Mesothelial cell of epicardium (in vitro differentiated cells): ENCODE measurements around the gene DLL4. TPM values are rescaled to one million over a fixed set of nuclear protein-coding genes. Genes with fewer than 3 reads are reported as not detected.
"Not testable (repeated sequence)": the region's sequence is repeated elsewhere in the genome, so short reads cannot be mapped to it uniquely, and the experiment has no call there.

Source experiments
- DNase-seq, 2 experiments: peaks; one replicate each; pipeline ENCODE4 v3.0.0; 2021; ENCODE audit warnings: low spot score in 2 of 2; ENCODE audit not compliant: unreplicated experiment in 2 of 2
- H3K27ac Mint-ChIP-seq: 2 replicates; pipeline ENCODE4 v1.8.0; 2021; ENCODE audit warnings: mixed read lengths
- H3K27me3 Mint-ChIP-seq: 2 replicates; pipeline ENCODE4 v1.8.0; 2021; ENCODE audit warnings: low read depth, mixed read lengths
- H3K36me3 Mint-ChIP-seq: 2 replicates; pipeline ENCODE4 v1.8.0; 2021; ENCODE audit warnings: mixed read lengths
- H3K4me1 Mint-ChIP-seq: 2 replicates; pipeline ENCODE4 v1.8.0; 2021; ENCODE audit warnings: mixed read lengths
- H3K4me3 Mint-ChIP-seq: 2 replicates; pipeline ENCODE4 v1.8.0; 2021; ENCODE audit warnings: mild to moderate bottlenecking, moderate library complexity, mixed read lengths
- H3K9me3 Mint-ChIP-seq: 2 replicates; pipeline ENCODE4 v1.8.0; 2021; ENCODE audit warnings: mixed read lengths
- CTCF ChIP-seq: fragments of 200-600 bp; sonication (generic); IDR thresholded peaks from one replicate; pipeline ENCODE4 v1.5.0; 2021; ENCODE audit warnings: antibody characterized with exemption; ENCODE audit not compliant: unreplicated experiment
- total RNA-seq: library from RNA; stranded (reverse); gene quantifications from 3 replicates; pipeline ENCODE4 v1.2.1, GENCODE V29; 2021

DLL4 gene
- total RNA-seq, 1 donor from 2014 or later = 0.31 TPM

DNA sequence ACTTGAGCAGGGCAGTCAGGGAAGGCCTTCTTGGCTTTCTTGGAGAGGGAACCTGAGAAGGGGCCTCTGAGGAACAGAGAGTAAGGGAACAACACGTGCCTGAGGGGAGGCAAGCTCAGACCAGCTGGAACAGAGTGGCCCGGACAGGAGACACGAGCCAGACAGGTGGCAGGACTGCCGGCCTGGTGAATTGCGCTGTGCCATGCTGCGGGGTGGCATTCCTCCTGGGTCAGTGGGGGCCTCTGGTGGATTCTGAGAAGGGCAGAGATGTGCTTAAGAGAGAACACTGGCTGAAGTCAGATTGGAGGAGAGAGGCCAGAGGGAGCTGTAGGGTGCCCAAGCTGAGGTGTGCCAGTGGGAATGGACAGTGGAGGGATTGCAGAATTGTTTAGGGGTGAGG lies 29.0 kb downstream of the DLL4 start:
- DNase-seq = no peak
- Mint-ChIP-seq H3K36me3 (peaks cover 2% of the 10 kb centered on the region), H3K4me1 (peaks cover 11% of the 10 kb centered on the region), H3K27ac (no peak overlapping the region), H3K4me3 (no peak overlapping the region), H3K9me3 (peaks cover 4% of the 10 kb centered on the region), H3K27me3 (peaks cover 11% of the 10 kb centered on the region)
- TF ChIP-seq CTCF = no peak

DNA sequence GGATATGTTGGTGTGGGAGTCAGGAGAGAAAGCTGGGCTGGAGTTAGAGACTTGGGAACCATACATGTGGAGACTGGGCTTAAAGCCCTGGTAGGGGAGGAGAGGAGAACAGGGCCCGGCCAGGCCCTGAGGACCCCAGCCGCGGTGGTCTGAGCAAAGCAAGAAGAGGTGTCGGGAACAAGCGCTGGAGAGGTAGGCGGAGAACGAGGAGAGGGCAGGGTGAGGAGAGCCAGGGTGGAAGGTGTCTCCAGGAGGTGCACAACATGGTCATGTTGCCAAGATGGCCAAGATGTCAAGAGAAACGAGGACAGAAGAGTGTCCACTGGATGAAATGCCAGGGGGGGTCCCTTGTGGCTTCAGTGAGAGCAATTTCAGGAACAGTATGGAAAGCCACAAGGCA lies 29.6 kb downstream of the DLL4 start:
- DNase-seq = no peak
- Mint-ChIP-seq H3K27me3 (peaks cover 9% of the 10 kb centered on the region), H3K9me3 (peaks cover 4% of the 10 kb centered on the region), H3K36me3 (peaks cover 2% of the 10 kb centered on the region), H3K27ac (no peak overlapping the region), H3K4me3 (no peak overlapping the region), H3K4me1 (peaks cover 11% of the 10 kb centered on the region)
- TF ChIP-seq CTCF = no peak

DNA sequence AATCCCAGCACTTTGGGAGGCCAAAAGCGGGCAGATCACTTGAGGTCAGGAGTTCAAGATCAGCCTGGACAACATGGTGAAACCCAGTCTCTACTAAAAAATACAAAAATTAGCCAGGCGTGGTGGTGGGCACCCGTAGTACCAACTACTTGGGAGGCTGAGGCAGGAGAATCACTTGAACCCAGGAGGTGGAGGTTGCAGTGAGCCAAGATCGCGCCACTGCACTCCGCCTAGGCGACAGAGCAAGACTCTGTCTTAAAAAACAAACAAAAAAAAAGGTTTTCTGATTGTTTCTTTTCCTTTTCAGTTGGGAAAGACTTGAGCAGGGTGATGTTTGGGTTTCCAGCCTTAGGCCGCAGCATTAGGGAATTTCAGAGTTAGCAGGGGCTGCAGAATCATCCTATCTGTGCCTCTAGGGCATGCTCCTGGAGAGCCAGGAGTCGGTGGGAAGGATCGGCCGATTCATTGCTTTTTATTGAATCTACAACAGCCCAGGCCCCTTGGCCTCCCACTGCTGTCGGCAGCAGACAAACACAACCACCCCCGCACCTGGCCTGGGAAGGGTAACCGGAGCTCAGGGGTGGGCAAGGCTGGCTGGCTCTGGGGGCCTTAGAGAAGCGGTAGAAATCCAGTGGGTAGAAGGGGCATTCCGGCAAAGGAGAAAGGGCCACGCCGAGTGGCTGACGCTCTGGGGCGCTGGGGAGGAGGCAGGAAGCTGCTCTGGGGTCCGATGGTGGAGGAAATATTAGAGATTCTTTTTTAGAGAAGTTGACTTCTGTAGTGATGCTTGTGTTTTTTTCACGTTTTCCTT lies 30.4 kb downstream of the DLL4 start:
- no peak for TF ChIP-seq CTCF
- DNase-seq = no peak
- peaks cover 6% of the 10 kb centered on the region for H3K4me1 Mint-ChIP-seq
- peaks cover 4% of the 10 kb centered on the region for H3K9me3 Mint-ChIP-seq
- H3K27ac Mint-ChIP-seq = peak overlapping the region; percentile 10
- peaks cover 2% of the 10 kb centered on the region for H3K36me3 Mint-ChIP-seq
- no peak overlapping the region for H3K4me3 Mint-ChIP-seq
- peaks cover under 1% of the 10 kb centered on the region for H3K27me3 Mint-ChIP-seq

- Mint-ChIP-seq H3K27ac (peak overlapping the region; percentile 10), H3K36me3 (peaks cover 2% of the 10 kb centered on the region), H3K4me3 (no peak overlapping the region), H3K9me3 (peaks cover 4% of the 10 kb centered on the region), H3K4me1 (peaks cover 6% of the 10 kb centered on the region), H3K27me3 (no peaks in the 10 kb centered on the region)
- no peak for DNase-seq
- no peak for TF ChIP-seq CTCF
Measured at GRCh38 chr15:40960151-40960885, 31.2 kb downstream of the DLL4 start.

DNA sequence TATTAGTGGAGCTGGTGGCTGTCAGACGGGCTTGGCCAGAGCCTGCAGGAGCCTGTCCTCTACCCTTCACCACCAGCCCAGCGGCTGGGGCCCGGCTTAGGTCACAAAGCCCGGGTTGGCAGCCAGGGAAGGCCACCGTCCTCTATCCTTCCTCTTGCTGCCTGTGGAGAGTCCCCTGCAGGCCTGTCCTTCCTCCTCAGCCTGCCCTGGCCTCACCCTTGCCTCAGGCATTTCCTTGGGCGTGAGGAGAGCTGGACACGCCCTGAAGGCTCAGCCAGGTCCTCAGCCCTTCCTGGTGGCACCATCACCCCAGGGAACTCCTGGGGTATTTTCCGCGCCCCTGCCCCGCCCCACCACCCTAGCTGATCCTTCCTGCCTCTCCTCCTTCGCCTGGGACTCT lies 31.8 kb downstream of the DLL4 start:
- Mint-ChIP-seq H3K27ac (no peak overlapping the region), H3K27me3 (no peaks in the 10 kb centered on the region), H3K4me3 (no peak overlapping the region), H3K9me3 (peaks cover 4% of the 10 kb centered on the region), H3K4me1 (peaks cover 6% of the 10 kb centered on the region), H3K36me3 (peaks cover under 1% of the 10 kb centered on the region)
- DNase-seq = no peak
- TF ChIP-seq CTCF = no peak

- DNase-seq, H3K27me3 Mint-ChIP-seq, H3K9me3 Mint-ChIP-seq, H3K4me3 Mint-ChIP-seq, H3K27ac Mint-ChIP-seq, H3K36me3 Mint-ChIP-seq: not testable (repeated sequence)
- H3K4me1 Mint-ChIP-seq = peaks cover 11% of the 10 kb centered on the region
Measured at GRCh38 chr15:40961740-40962139, 32.6 kb downstream of the DLL4 start.

DNA sequence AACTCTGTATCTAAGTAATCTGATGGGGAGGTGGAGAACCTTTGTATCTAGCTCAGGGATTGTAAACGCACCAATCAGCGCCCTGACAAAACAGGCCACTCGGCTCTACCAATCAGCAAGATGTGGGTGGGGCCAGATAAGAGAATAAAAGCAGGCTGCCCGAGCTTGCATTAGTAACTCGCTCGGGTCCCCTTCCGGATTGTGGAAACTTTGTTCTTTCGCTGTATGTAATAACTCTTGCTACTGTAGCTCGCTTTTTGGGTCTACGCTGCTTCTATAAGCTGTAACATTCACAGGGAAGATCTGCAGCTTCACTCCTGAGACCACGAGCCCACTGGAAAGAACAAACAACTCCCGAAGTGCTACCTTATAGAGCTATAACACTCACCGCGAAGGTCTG lies 33.2 kb downstream of the DLL4 start:
- DNase-seq, H3K4me3 Mint-ChIP-seq, H3K27ac Mint-ChIP-seq, H3K36me3 Mint-ChIP-seq, H3K27me3 Mint-ChIP-seq, H3K9me3 Mint-ChIP-seq: not testable (repeated sequence)
- H3K4me1 Mint-ChIP-seq = peaks cover 12% of the 10 kb centered on the region
